SK-N-SH treated with all-trans-retinoic acid at 6 μM for 48 hours (cell line): ENCODE measurements around the gene ATP6V1F.

Experiments used
- ATAC-seq: fragments of 200-7000 bp; cut with Tn5 transposase; 3 replicates; pipeline ENCODE4 v1.9.1; 2020; ENCODE audit warnings: mild to moderate bottlenecking, moderate library complexity
- ARNTL ChIP-seq: fragments of 450-650 bp; formaldehyde crosslinking; IDR thresholded peaks from 2 replicates; pipeline ENCODE4 v1.5.0; 2020; ENCODE audit warnings: low read depth, mild to moderate bottlenecking, moderate library complexity, borderline replicate concordance
- CREB5 ChIP-seq: fragments of 250-450 bp; sonication (Bioruptor Pico); IDR thresholded peaks from 2 replicates; pipeline ENCODE4 v1.5.1; 2020; ENCODE audit warnings: low read depth, mild to moderate bottlenecking, moderate library complexity
- CSDC2 ChIP-seq: fragments of 250-450 bp; sonication (Bioruptor Pico); IDR thresholded peaks from 2 replicates; pipeline ENCODE4 v1.5.0; 2020; ENCODE audit warnings: mild to moderate bottlenecking, moderate library complexity
- ISL1 ChIP-seq: fragments of 250-450 bp; sonication (Bioruptor Pico); IDR thresholded peaks from 2 replicates; pipeline ENCODE4 v2.1.2; 2022; ENCODE audit warnings: mild to moderate bottlenecking, moderate library complexity
- OSR1 ChIP-seq: fragments of 250-450 bp; sonication (Bioruptor Pico); IDR thresholded peaks from 2 replicates; pipeline ENCODE4 v1.8.0; 2022; ENCODE audit warnings: moderate library complexity, mild to moderate bottlenecking, inconsistent platforms
- POU6F1 ChIP-seq: fragments of 250-450 bp; sonication (Bioruptor Pico); IDR thresholded peaks from 2 replicates; pipeline ENCODE4 v1.8.0; 2021; ENCODE audit warnings: low read depth, mild to moderate bottlenecking, moderate library complexity, borderline replicate concordance
- PPARA ChIP-seq: fragments of 250-450 bp; sonication (Bioruptor Pico); IDR thresholded peaks from 2 replicates; pipeline ENCODE4 v1.5.0; 2020; ENCODE audit warnings: mild to moderate bottlenecking, borderline replicate concordance
- RARB ChIP-seq: fragments of 250-450 bp; sonication (Bioruptor Pico); IDR thresholded peaks from 2 replicates; pipeline ENCODE4 v1.8.0; 2021; ENCODE audit warnings: mild to moderate bottlenecking, moderate library complexity
- TCF4 ChIP-seq: fragments of 250-450 bp; sonication (Bioruptor Pico); IDR thresholded peaks from 2 replicates; pipeline ENCODE4 v1.8.0; 2021; ENCODE audit warnings: mild to moderate bottlenecking, moderate library complexity, borderline replicate concordance
- ZC3H10 ChIP-seq: fragments of 250-450 bp; sonication (Bioruptor Pico); IDR thresholded peaks from 2 replicates; pipeline ENCODE4 v1.5.1; 2021; ENCODE audit warnings: mild to moderate bottlenecking, moderate library complexity
- ZFP3 ChIP-seq: fragments of 250-450 bp; sonication (Bioruptor Pico); IDR thresholded peaks from 2 replicates; pipeline ENCODE4 v1.5.0; 2020; ENCODE audit warnings: mild to moderate bottlenecking, moderate library complexity
- ZFP30 ChIP-seq: fragments of 450-650 bp; formaldehyde crosslinking; IDR thresholded peaks from 2 replicates; pipeline ENCODE4 v1.5.0; 2022; ENCODE audit warnings: mild to moderate bottlenecking, moderate library complexity
- ZNF565 ChIP-seq: fragments of 450-650 bp; formaldehyde crosslinking; conservative IDR thresholded peaks from 2 replicates; pipeline ENCODE4 v1.5.0; 2020; ENCODE audit warnings: low read depth, mild to moderate bottlenecking, moderate library complexity
- ZNF70 ChIP-seq: fragments of 450-650 bp; formaldehyde crosslinking; IDR thresholded peaks from 2 replicates; pipeline ENCODE4 v1.5.0; 2020; ENCODE audit warnings: mild to moderate bottlenecking, moderate library complexity
- ZNF8 ChIP-seq: fragments of 450-650 bp; formaldehyde crosslinking; IDR thresholded peaks from 2 replicates; pipeline ENCODE4 v1.5.0; 2020; ENCODE audit warnings: mild to moderate bottlenecking, moderate library complexity
- TF ChIP-seq, protein P1 (sequence below): fragments of 250-450 bp; sonication (Bioruptor Pico); IDR thresholded peaks from 2 replicates; pipeline ENCODE4 v1.5.0; 2020; ENCODE audit warnings: mild to moderate bottlenecking, moderate library complexity
- TF ChIP-seq, protein P2 (sequence below): fragments of 250-450 bp; sonication (Bioruptor Pico); IDR thresholded peaks from 2 replicates; pipeline ENCODE4 v1.8.0; 2020; ENCODE audit warnings: mild to moderate bottlenecking, moderate library complexity, borderline replicate concordance

The ATP6V1F gene

GRCh38 chr7:128818694-128819093, 44.0 kb upstream of the ATP6V1F start (continued):
- no peak for TF ChIP-seq CREB5 (CRISPR knock-in tag)
- TF ChIP-seq CSDC2 (CRISPR knock-in tag) = no peak
- no peak for TF ChIP-seq POU6F1 (CRISPR knock-in tag)
- TF ChIP-seq, protein P1, sequence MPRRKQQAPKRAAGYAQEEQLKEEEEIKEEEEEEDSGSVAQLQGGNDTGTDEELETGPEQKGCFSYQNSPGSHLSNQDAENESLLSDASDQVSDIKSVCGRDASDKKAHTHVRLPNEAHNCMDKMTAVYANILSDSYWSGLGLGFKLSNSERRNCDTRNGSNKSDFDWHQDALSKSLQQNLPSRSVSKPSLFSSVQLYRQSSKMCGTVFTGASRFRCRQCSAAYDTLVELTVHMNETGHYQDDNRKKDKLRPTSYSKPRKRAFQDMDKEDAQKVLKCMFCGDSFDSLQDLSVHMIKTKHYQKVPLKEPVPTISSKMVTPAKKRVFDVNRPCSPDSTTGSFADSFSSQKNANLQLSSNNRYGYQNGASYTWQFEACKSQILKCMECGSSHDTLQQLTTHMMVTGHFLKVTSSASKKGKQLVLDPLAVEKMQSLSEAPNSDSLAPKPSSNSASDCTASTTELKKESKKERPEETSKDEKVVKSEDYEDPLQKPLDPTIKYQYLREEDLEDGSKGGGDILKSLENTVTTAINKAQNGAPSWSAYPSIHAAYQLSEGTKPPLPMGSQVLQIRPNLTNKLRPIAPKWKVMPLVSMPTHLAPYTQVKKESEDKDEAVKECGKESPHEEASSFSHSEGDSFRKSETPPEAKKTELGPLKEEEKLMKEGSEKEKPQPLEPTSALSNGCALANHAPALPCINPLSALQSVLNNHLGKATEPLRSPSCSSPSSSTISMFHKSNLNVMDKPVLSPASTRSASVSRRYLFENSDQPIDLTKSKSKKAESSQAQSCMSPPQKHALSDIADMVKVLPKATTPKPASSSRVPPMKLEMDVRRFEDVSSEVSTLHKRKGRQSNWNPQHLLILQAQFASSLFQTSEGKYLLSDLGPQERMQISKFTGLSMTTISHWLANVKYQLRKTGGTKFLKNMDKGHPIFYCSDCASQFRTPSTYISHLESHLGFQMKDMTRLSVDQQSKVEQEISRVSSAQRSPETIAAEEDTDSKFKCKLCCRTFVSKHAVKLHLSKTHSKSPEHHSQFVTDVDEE (CRISPR knock-in tag) = no peak
- TF ChIP-seq ARNTL (CRISPR knock-in tag) = no peak

DNA sequence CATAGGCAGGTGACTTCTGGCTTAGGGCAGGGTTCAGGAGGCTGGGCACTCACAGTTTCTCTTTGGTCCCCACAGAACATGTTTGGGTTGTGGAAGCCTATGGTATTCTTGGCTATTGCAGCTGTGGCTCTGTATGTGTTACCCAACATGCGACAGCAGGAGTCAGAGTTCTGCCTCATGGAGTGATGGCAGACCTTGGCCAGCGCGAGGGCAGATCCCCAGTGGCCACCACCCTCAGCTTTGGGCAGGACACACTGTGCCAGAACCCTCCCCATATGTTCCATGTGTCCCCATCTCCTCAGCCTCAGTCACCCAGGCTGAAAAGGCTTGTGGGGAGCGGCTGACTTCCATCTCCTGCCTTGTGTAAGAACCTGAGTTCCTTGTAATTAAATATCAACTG, 40.9 kb upstream of the ATP6V1F start:
- no peak for TF ChIP-seq POU6F1 (CRISPR knock-in tag)
- TF ChIP-seq CREB5 (CRISPR knock-in tag) = no peak
- TF ChIP-seq, protein P2, sequence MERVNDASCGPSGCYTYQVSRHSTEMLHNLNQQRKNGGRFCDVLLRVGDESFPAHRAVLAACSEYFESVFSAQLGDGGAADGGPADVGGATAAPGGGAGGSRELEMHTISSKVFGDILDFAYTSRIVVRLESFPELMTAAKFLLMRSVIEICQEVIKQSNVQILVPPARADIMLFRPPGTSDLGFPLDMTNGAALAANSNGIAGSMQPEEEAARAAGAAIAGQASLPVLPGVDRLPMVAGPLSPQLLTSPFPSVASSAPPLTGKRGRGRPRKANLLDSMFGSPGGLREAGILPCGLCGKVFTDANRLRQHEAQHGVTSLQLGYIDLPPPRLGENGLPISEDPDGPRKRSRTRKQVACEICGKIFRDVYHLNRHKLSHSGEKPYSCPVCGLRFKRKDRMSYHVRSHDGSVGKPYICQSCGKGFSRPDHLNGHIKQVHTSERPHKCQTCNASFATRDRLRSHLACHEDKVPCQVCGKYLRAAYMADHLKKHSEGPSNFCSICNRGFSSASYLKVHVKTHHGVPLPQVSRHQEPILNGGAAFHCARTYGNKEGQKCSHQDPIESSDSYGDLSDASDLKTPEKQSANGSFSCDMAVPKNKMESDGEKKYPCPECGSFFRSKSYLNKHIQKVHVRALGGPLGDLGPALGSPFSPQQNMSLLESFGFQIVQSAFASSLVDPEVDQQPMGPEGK = no peak
- no peak for TF ChIP-seq ZNF8 (CRISPR knock-in tag)
- TF ChIP-seq TCF4 = no peak
- no peak for TF ChIP-seq ISL1 (CRISPR knock-in tag)
- no peak for TF ChIP-seq ZNF70
- no peak; the same call in 2 of the 3 replicates for ATAC-seq

DNA sequence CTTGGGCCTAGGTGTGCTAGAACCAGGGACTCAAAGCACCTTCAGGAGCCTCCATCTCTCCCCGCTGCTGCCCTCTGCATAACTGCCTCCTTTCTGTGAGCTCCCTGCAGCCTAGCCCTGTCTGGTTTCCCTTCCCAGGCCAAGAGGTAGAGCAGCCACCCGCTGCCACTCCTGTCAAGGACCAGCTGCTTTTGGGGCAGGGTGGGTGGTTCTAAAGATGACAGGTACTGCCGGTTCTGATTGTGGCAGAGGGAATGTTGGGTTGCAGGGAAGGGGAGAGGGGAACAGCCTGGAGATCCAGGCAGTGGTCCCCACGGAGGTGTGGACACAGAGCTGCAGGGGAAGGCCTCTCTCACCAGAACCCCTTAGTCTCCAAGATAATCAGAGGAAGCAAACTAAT, 36.1 kb upstream of the ATP6V1F start:
- no peak for ATAC-seq
- no peak for TF ChIP-seq ZFP3 (CRISPR knock-in tag)
- no peak for TF ChIP-seq ISL1 (CRISPR knock-in tag)
- TF ChIP-seq CREB5 (CRISPR knock-in tag) = no peak
- TF ChIP-seq CSDC2 (CRISPR knock-in tag) = no peak
- TF ChIP-seq RARB (CRISPR knock-in tag) = no peak
- no peak for TF ChIP-seq PPARA (CRISPR knock-in tag)
- TF ChIP-seq OSR1 = no peak
- TF ChIP-seq ZC3H10 (CRISPR knock-in tag) = no peak
- TF ChIP-seq ZFP30 = no peak
- no peak for TF ChIP-seq ARNTL (CRISPR knock-in tag)
- TF ChIP-seq ZNF565 (CRISPR knock-in tag) = no peak
